AG09309 (cell line): ENCODE results near the gene ARHGDIG.

Experiments used
- DNase-seq: peaks from one replicate; pipeline ENCODE4 v3.0.0-alpha.2; 2010; ENCODE audit warnings: low read depth
- H3K4me3 ChIP-seq: 2 replicates; pipeline ENCODE4 v1.5.1; 2011; ENCODE audit warnings: mild to moderate bottlenecking, low read depth, low read length, moderate library complexity; ENCODE audit not compliant: control insufficient read depth
- TF ChIP-seq, protein P1 (sequence below): IDR thresholded peaks from 2 replicates; pipeline ENCODE4 v1.5.1; 2011; ENCODE audit warnings: mild to moderate bottlenecking, low read depth, low read length, inconsistent platforms; ENCODE audit not compliant: insufficient read depth, control insufficient read depth; ENCODE audit errors: missing control alignments

ARHGDIG gene

DNA sequence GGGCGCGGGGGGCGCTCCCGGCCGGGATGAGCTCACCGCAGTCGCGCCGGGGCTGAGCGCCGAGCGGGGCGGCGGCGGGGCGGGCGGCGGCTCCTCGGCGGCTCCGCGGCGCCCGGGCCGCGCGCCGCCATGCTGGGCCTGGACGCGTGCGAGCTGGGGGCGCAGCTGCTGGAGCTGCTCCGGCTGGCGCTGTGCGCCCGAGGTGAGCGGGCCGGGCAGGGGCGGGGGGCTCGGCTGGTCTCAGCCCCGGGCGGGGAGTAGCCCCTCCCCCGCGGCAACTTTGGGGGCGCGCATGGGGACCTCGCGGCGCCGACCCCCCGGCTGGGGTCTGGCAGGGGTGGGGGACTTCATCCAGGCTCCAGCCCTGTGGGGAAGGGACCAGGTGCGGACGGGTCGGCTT is at the start of gene ARHGDIG:
Gene ARHGDIG (plus strand): TSS at position 40 of the 400 bp plus-strand sequence. CDS start 90 bp downstream, at position 130.
- no peak within 1 kb of the TSS; the same call in none of the 2 replicates for H3K4me3 ChIP-seq
- DNase-seq: no peak
- TF ChIP-seq, protein P1, sequence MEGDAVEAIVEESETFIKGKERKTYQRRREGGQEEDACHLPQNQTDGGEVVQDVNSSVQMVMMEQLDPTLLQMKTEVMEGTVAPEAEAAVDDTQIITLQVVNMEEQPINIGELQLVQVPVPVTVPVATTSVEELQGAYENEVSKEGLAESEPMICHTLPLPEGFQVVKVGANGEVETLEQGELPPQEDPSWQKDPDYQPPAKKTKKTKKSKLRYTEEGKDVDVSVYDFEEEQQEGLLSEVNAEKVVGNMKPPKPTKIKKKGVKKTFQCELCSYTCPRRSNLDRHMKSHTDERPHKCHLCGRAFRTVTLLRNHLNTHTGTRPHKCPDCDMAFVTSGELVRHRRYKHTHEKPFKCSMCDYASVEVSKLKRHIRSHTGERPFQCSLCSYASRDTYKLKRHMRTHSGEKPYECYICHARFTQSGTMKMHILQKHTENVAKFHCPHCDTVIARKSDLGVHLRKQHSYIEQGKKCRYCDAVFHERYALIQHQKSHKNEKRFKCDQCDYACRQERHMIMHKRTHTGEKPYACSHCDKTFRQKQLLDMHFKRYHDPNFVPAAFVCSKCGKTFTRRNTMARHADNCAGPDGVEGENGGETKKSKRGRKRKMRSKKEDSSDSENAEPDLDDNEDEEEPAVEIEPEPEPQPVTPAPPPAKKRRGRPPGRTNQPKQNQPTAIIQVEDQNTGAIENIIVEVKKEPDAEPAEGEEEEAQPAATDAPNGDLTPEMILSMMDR: no peak

DNA sequence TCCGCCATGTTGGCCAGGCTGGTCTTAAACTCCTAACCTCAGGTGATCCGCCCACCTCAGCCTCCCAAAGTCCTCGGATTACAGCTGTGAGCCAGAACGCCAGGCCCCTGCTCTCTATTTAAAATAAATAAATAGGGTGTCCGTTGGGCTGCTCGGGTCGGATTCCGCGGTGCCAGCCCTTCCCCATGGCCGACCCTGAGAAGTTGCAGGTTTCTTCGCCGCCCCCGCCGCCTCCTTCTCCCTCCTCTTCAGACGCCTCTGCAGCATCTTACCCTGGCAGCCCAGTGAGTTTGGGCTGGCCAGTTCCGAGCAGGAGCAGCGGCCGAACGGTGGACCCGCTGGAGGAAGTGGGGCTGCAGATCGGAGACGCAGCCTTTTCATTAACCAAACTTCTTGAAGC is 49.4 kb upstream of the ARHGDIG start:
- TF ChIP-seq, protein P1: no peak
- H3K4me3 ChIP-seq: no peak overlapping the region
- no peak for DNase-seq

- TF ChIP-seq, protein P1: peak; percentile 43
- peak within 1 kb of the TSS; percentile 67 for H3K4me3 ChIP-seq
- DNase-seq: peak; percentile 21
These were observed 45.7 kb upstream of the ARHGDIG start, which contains the start of gene FAM234A for GRCh38 chr16:234468-235305. FAM234A (plus strand) TSS chr16:234821; CDS start chr16:254414, 19,593 bp downstream.

DNA sequence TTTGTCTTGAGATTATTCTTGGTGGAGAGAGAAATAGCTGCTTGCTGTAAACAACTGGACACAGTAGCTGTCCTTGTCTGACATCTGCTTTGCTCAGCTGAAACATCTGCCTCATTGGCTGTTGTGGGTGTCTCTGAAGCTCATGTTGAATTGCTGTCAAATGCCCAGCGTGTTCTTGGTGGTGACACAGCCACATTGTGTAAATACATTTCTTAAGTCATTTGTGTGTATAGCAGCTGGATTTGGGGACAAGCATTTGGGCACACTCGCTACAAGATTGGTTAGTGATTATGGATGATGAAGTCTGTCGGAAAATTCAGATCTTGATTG is 40.5 kb upstream of the ARHGDIG start:
- H3K4me3 ChIP-seq: no peak overlapping the region
- no peak for DNase-seq
- TF ChIP-seq, protein P1: no peak

- no peak overlapping the region for H3K4me3 ChIP-seq
- DNase-seq: no peak
- TF ChIP-seq, protein P1: no peak
These were observed 39.8 kb upstream of the ARHGDIG start for GRCh38 chr16:240559-240958.

- TF ChIP-seq, protein P1: no peak
- H3K4me3 ChIP-seq: no peak overlapping the region
- no peak for DNase-seq
These were observed 38.1 kb upstream of the ARHGDIG start for GRCh38 chr16:242281-242680.
